Suprapubic skin (tissue), 4 donors: ENCODE measurements around the gene ERC2. TPM values are rescaled to one million over a fixed set of nuclear protein-coding genes. Genes with fewer than 3 reads are reported as not detected.

Experiments
- DNase-seq, 2 donors: peaks; one replicate each; pipeline ENCODE4 v3.0.0-alpha.2; 2019; ENCODE audit warnings: low spot score in 2 of 2
- H3K27ac ChIP-seq: fragments of 200-600 bp; sonication (generic); one replicate; pipeline ENCODE4 v1.5.1; 2019
- H3K27me3 ChIP-seq: fragments of 200-600 bp; sonication (generic); one replicate; pipeline ENCODE4 v1.5.1; 2019
- H3K36me3 ChIP-seq: fragments of 200-600 bp; sonication (generic); one replicate; pipeline ENCODE4 v1.5.1; 2019
- H3K4me1 ChIP-seq: fragments of 200-600 bp; sonication (generic); one replicate; pipeline ENCODE4 v1.5.1; 2019
- H3K4me3 ChIP-seq: fragments of 200-600 bp; sonication (generic); one replicate; pipeline ENCODE4 v1.5.1; 2019; ENCODE audit warnings: mild to moderate bottlenecking
- H3K9me3 ChIP-seq: fragments of 200-600 bp; sonication (generic); one replicate; pipeline ENCODE4 v1.5.1; 2019
- CTCF ChIP-seq, 2 donors: fragments of 200-600 bp in 1 of 2; fragments of 450-650 bp in 1 of 2; sonication (generic) in 1 of 2; IDR thresholded peaks; one replicate each; pipeline ENCODE4 v1.5.1; 2016 to 2019; ENCODE audit warnings: antibody characterized with exemption in 2 of 2, mild to moderate bottlenecking in 1 of 2, moderate library complexity in 1 of 2
- EP300 ChIP-seq: sonication (generic); formaldehyde crosslinking; IDR thresholded peaks from one replicate; pipeline ENCODE4 v1.6.1; 2017; ENCODE audit warnings: antibody characterized with exemption
- POLR2A ChIP-seq, 2 donors: fragments of 450-650 bp; IDR thresholded peaks; one replicate each; pipeline ENCODE4 v1.6.1; 2017; ENCODE audit warnings: antibody characterized with exemption in 2 of 2, mild to moderate bottlenecking in 2 of 2, moderate library complexity in 2 of 2
- POLR2AphosphoS5 ChIP-seq, 3 donors: sonication (generic); formaldehyde crosslinking; IDR thresholded peaks; one replicate each; pipeline ENCODE4 v1.6.1; 2017; ENCODE audit warnings: antibody characterized with exemption in 3 of 3
- WGBS: methylation state at CpG from one replicate; pipeline ENCODE4 v1.1.5; 2018; 5-methylcytosine and 5-hydroxymethylcytosine counted together
- total RNA-seq, 4 donors: library from RNA; depleted of rRNA; stranded (reverse); fragments of >200 nt; gene quantifications; one replicate each; pipeline ENCODE4 v1.1.0, GENCODE V29; 2016

ERC2 gene
- total RNA-seq, 4 donors from 2014 or later = 0.21 TPM; not detected in 3

GRCh38 chr3:56190771-56191305 is 277.4 kb downstream of the ERC2 start:
- WGBS = 83% methylated on average over 1 of the region's 1 CpG
- no peaks in the 10 kb centered on the region for H3K36me3 ChIP-seq
- no peak for DNase-seq
- no peak overlapping the region for H3K4me3 ChIP-seq
- TF ChIP-seq EP300 (no peak), POLR2AphosphoS5 (IDR thresholded peaks at IDR 0.05) (no peak), POLR2A (IDR thresholded peaks at IDR 0.05) (no peak), CTCF (IDR thresholded peaks at IDR 0.05) (no peak)
- H3K4me1 ChIP-seq = no peaks in the 10 kb centered on the region
- H3K9me3 ChIP-seq = no peaks in the 10 kb centered on the region
- no peak overlapping the region for H3K27ac ChIP-seq
- no peaks in the 10 kb centered on the region for H3K27me3 ChIP-seq

GRCh38 chr3:56190130-56190529 is 278.1 kb downstream of the ERC2 start:
- no peaks in the 10 kb centered on the region for H3K9me3 ChIP-seq
- no peak overlapping the region for H3K4me3 ChIP-seq
- H3K4me1 ChIP-seq = no peaks in the 10 kb centered on the region
- H3K27me3 ChIP-seq = no peaks in the 10 kb centered on the region
- no peaks in the 10 kb centered on the region for H3K36me3 ChIP-seq
- TF ChIP-seq CTCF (IDR thresholded peaks at IDR 0.05) (no peak), POLR2AphosphoS5 (IDR thresholded peaks at IDR 0.05) (no peak)
- H3K27ac ChIP-seq = no peak overlapping the region
- no peak for DNase-seq

GRCh38 chr3:56189536-56189935 is 278.7 kb downstream of the ERC2 start:
- no peaks in the 10 kb centered on the region for H3K4me1 ChIP-seq
- H3K9me3 ChIP-seq = no peaks in the 10 kb centered on the region
- TF ChIP-seq CTCF (IDR thresholded peaks at IDR 0.05) = no peak
- TF ChIP-seq POLR2A (IDR thresholded peaks at IDR 0.05) = no peak
- no peak for TF ChIP-seq EP300
- no peak for TF ChIP-seq POLR2AphosphoS5 (IDR thresholded peaks at IDR 0.05)
- no peak for DNase-seq
- H3K4me3 ChIP-seq = no peak overlapping the region
- H3K27ac ChIP-seq = no peak overlapping the region
- H3K27me3 ChIP-seq = no peaks in the 10 kb centered on the region
- H3K36me3 ChIP-seq = no peaks in the 10 kb centered on the region
- 95% methylated on average over 2 of the region's 2 CpGs for WGBS

GRCh38 chr3:56188201-56188600 is 280.1 kb downstream of the ERC2 start:
- no peaks in the 10 kb centered on the region for H3K36me3 ChIP-seq
- no peak for TF ChIP-seq POLR2A (IDR thresholded peaks at IDR 0.05)
- TF ChIP-seq EP300 = no peak
- no peak for TF ChIP-seq POLR2AphosphoS5 (IDR thresholded peaks at IDR 0.05)
- TF ChIP-seq CTCF (IDR thresholded peaks at IDR 0.05) = no peak
- no peaks in the 10 kb centered on the region for H3K4me1 ChIP-seq
- 75% methylated on average over 9 of the region's 9 CpGs for WGBS
- H3K9me3 ChIP-seq = no peaks in the 10 kb centered on the region
- no peaks in the 10 kb centered on the region for H3K27me3 ChIP-seq
- no peak overlapping the region for H3K4me3 ChIP-seq
- no peak for DNase-seq
- no peak overlapping the region for H3K27ac ChIP-seq

GRCh38 chr3:56187051-56187450 is 281.2 kb downstream of the ERC2 start:
- H3K4me1 ChIP-seq = no peaks in the 10 kb centered on the region
- H3K9me3 ChIP-seq = no peaks in the 10 kb centered on the region
- no peak for TF ChIP-seq EP300
- TF ChIP-seq CTCF (IDR thresholded peaks at IDR 0.05) = no peak
- no peak for TF ChIP-seq POLR2A (IDR thresholded peaks at IDR 0.05)
- TF ChIP-seq POLR2AphosphoS5 (IDR thresholded peaks at IDR 0.05) = no peak
- WGBS = 73% methylated on average over 2 of the region's 2 CpGs
- no peak overlapping the region for H3K27ac ChIP-seq
- H3K27me3 ChIP-seq = no peaks in the 10 kb centered on the region
- no peak overlapping the region for H3K4me3 ChIP-seq
- no peak for DNase-seq
- H3K36me3 ChIP-seq = no peaks in the 10 kb centered on the region
